ENCODE measurements around the gene CXCR3.
"Not testable (repeated sequence)": the region's sequence is repeated elsewhere in the genome, so short reads cannot be mapped to it uniquely, and the experiment has no call there.

Gene CXCR3

GRCh38 chrX:71618303-71618721 is at the start of gene CXCR3:
Gene CXCR3 (minus strand): TSS chrX:71618511. CDS start chrX:71618449, 62 bp downstream.
- DNase-seq, result peak; percentile 59

GRCh38 chrX:71667328-71668247 is 49.3 kb upstream of the CXCR3 start, which contains the start of gene LOC101059915:
Gene LOC101059915 (plus strand): TSS chrX:71667546.
- no peak for DNase-seq

- no peak for DNase-seq
Observed at GRCh38 chrX:71666240-71667223, 48.2 kb upstream of the CXCR3 start.

- DNase-seq, result no peak
Observed at GRCh38 chrX:71665747-71666146, 47.4 kb upstream of the CXCR3 start.

- DNase-seq, result no peak
Observed at GRCh38 chrX:71664889-71665491, 46.7 kb upstream of the CXCR3 start.

GRCh38 chrX:71664202-71664601 is 45.9 kb upstream of the CXCR3 start:
- peak; percentile 63 for DNase-seq

- DNase-seq, result not testable (repeated sequence)
Observed at GRCh38 chrX:71663238-71663637, 44.9 kb upstream of the CXCR3 start.

- DNase-seq, result not testable (repeated sequence)
Observed at GRCh38 chrX:71662654-71663053, 44.3 kb upstream of the CXCR3 start.

- no peak for DNase-seq
Observed at GRCh38 chrX:71661919-71662318, 43.6 kb upstream of the CXCR3 start.

- DNase-seq, result no peak
Observed at GRCh38 chrX:71660562-71661416, 42.5 kb upstream of the CXCR3 start.

- no peak for DNase-seq
Observed at GRCh38 chrX:71659959-71660358, 41.6 kb upstream of the CXCR3 start.

GRCh38 chrX:71659342-71659741 is 41.0 kb upstream of the CXCR3 start:
- no peak for DNase-seq

- DNase-seq, result no peak
Observed at GRCh38 chrX:71657267-71657666, 39.0 kb upstream of the CXCR3 start.

GRCh38 chrX:71653344-71653743 is 35.0 kb upstream of the CXCR3 start:
- DNase-seq, result no peak

- DNase-seq, result peak; percentile 77
Observed at GRCh38 chrX:71652405-71652804, 34.1 kb upstream of the CXCR3 start.

- peak; percentile 43 for DNase-seq
Observed at GRCh38 chrX:71650333-71650969, 32.1 kb upstream of the CXCR3 start.

GRCh38 chrX:71644406-71644805 is 26.1 kb upstream of the CXCR3 start:
- not testable (repeated sequence) for DNase-seq

- no peak for DNase-seq
Observed at GRCh38 chrX:71640002-71640401, 21.7 kb upstream of the CXCR3 start.

- no peak for DNase-seq
Observed at GRCh38 chrX:71638409-71638808, 20.1 kb upstream of the CXCR3 start.

- DNase-seq, result no peak
Observed at GRCh38 chrX:71637848-71638247, 19.5 kb upstream of the CXCR3 start.

GRCh38 chrX:71637253-71637618 is 18.9 kb upstream of the CXCR3 start:
- DNase-seq, result no peak

Data from hematopoietic multipotent progenitor cell treated with erythropoietin and hydrocortisone succinate and interleukin-3 and kit ligand, for 8 days (in vitro differentiated cells).